Mammary epithelial cell (primary cell): ENCODE data around the gene RCSD1.

Source experiments
- CTCF ChIP-seq, 2 donors: IDR thresholded peaks in 1 of 2; conservative IDR thresholded peaks in 1 of 2; 2 replicates each; pipeline ENCODE4 v1.5.1; 2011 to 2012; ENCODE audit warnings: inconsistent platforms in 2 of 2, low read length in 2 of 2, mild to moderate bottlenecking in 2 of 2, control low read depth in 1 of 2, low read depth in 1 of 2; ENCODE audit not compliant: insufficient read depth in 1 of 2; ENCODE audit errors: extremely low read depth in 1 of 2
- EZH2 ChIP-seq: IDR thresholded peaks from 2 replicates; pipeline ENCODE4 v1.6.1; 2012; ENCODE audit warnings: low read length, inconsistent platforms, borderline replicate concordance

GRCh38 chr1:167635941-167636340 is 5.9 kb downstream of the RCSD1 start:
- no peak for TF ChIP-seq EZH2
- no peak for TF ChIP-seq CTCF (conservative IDR thresholded peaks at IDR 0.05 in 1 of 2, IDR thresholded peaks at IDR 0.05 in 1 of 2; ENCODE audit: extremely low read depth in 1 of 2, insufficient read depth in 1 of 2, low read depth in 1 of 2, low read length in 2 of 2)
